GM10266 (cell line): ENCODE data around the gene OTULIN.

ENCODE experiments used
- DNase-seq: peaks from one replicate; pipeline ENCODE4 v3.0.0; 2012; ENCODE audit errors: extremely low spot score
- CTCF ChIP-seq: IDR thresholded peaks from 2 replicates; pipeline ENCODE4 v1.5.1; 2012; ENCODE audit warnings: mild to moderate bottlenecking, low read depth; ENCODE audit not compliant: control insufficient read depth, insufficient read depth; ENCODE audit errors: missing control alignments

Gene OTULIN

GRCh38 chr5:14684757-14685156 is 20.2 kb downstream of the OTULIN start:
- DNase-seq = no peak
- no peak for TF ChIP-seq CTCF

- peak; percentile 71 for TF ChIP-seq CTCF
- DNase-seq = peak; percentile 49
Measured at GRCh38 chr5:14685757-14686156, 21.2 kb downstream of the OTULIN start.

GRCh38 chr5:14686517-14686916 is 22.0 kb downstream of the OTULIN start:
- no peak for TF ChIP-seq CTCF
- DNase-seq = no peak

DNA sequence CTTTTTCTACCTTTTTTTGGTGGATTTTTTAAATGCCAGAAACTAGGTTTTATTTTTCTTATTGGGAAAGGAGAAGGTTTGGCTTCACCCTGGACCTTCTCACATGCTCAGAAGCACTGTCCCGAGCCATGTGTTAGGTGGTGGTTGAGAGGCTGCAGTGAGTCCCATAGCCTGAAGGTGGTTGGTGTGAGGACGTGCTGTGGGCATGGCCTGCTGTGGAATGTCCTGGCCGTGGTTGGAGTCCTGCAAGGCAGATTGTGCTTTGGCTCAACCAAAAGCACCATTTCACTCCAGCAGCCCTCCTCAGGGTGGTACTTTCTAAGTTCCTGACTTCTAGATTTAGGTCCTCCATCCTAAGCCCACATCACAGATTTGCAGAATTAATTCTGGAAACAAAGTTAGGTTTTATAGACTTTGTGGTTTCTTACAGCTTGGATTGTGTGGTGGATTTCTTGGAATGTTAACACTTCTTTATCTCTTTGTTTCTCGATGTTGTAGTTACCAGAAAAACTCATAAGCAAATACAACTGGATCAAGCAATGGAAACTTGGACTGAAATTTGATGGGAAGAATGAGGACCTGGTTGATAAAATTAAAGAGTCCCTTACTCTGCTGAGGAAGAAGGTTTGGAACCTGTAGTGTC is 22.6 kb downstream of the OTULIN start:
- DNase-seq = no peak
- TF ChIP-seq CTCF = no peak

DNA sequence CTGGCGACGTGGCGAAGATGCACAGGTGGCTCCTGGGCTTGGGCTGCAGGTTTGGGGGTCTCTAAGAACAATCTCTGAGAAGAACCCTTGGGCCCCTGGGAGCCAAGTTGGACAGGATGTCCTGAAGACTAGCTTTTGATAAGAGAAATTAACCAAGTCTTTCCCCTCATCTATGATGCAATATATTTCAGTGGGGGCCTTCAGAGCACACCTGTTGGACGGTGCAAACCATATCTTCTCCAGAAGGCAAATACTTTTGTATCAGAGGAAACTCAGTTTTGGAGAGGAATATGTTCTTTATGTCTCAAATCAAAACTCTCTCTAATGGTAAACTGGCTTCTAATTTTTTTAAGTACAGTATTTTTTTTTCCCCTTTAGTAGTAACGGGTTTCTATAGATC is 28.6 kb downstream of the OTULIN start:
- DNase-seq = no peak
- TF ChIP-seq CTCF = no peak

DNA sequence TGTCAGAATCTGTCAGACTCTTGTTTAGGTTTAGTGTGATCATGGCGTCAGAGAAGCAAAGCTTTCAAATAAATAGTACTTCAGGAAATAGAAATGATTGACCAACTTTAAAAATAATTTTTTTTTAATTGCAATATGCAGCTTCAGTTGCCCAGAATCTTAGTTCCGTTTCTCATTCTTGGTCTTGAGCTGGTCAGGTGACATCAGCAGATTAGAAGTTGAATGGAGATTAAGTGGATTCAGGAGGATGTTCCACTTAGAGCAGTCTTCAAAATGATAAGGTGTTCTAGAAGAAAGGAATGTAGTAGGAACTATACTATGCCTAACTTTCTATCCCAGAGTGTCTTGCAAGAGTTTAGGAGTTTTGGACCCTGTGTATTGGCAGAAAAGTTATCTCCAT is 30.6 kb downstream of the OTULIN start:
- no peak for TF ChIP-seq CTCF
- no peak for DNase-seq

DNA sequence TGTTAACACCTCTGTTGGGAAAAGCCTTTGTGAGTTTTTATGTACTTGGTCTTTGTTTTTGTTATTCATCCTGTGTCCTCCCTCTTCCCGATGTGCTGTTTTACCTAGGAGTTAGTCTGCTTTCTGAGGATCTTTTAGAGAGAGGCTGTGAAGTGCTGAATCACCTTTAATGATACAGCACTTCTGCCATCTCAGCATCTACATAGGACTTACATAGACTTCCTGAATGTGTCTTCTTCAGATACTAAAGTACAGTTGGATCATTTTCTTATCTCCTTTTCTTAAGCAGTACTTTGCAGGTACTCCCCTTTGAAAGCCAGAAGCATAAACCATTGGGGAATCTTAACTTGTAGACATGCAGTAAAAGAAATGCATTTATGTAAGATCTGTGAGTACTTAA is 31.5 kb downstream of the OTULIN start:
- no peak for TF ChIP-seq CTCF
- no peak for DNase-seq
